ENCODE data around the gene GNAL.

- TF ChIP-seq PATZ1 (CRISPR knock-in tag; IDR thresholded peaks at IDR 0.05; ENCODE audit: borderline replicate concordance) (no peak), RARB (CRISPR knock-in tag; IDR thresholded peaks at IDR 0.05) (no peak), TOX (CRISPR knock-in tag; IDR thresholded peaks at IDR 0.05; ENCODE audit: borderline replicate concordance) (no peak), OSR1 (CRISPR knock-in tag; IDR thresholded peaks at IDR 0.05) (no peak), ZFP3 (CRISPR knock-in tag; IDR thresholded peaks at IDR 0.05) (no peak)
These were observed 185.6 kb downstream of the GNAL start for GRCh38 chr18:11874676-11875075.
